Neuronal stem cell (in vitro differentiated cells): ENCODE data around the gene UBL3.
A peak's percentile ranks its signal among the peaks of the same experiment; 100 is the strongest.

Experiments used
- DNase-seq: peaks from one replicate; pipeline ENCODE4 v3.0.0-alpha.2; 2013; ENCODE audit warnings: low spot score
- H2AFZ ChIP-seq: one replicate; pipeline ENCODE4 v1.6.1; 2013; ENCODE audit warnings: mild to moderate bottlenecking, low read length, inconsistent platforms
- H2AK5ac ChIP-seq: 2 replicates; pipeline ENCODE4 v1.6.1; 2013; ENCODE audit warnings: low read depth, mild to moderate bottlenecking, inconsistent platforms, low read length, moderate library complexity, mixed read lengths
- H2BK120ac ChIP-seq: 2 replicates; pipeline ENCODE4 v1.6.1; 2013; ENCODE audit warnings: low read depth, mild to moderate bottlenecking, inconsistent platforms, low read length, moderate library complexity, mixed read lengths
- H2BK12ac ChIP-seq: one replicate; pipeline ENCODE4 v1.6.1; 2013; ENCODE audit warnings: low read length, inconsistent platforms
- H2BK15ac ChIP-seq: 2 replicates; pipeline ENCODE4 v1.6.1; 2013; ENCODE audit warnings: mild to moderate bottlenecking, low read length, inconsistent platforms, mixed read lengths
- H2BK5ac ChIP-seq: one replicate; pipeline ENCODE4 v1.6.1; 2013; ENCODE audit warnings: inconsistent platforms, mild to moderate bottlenecking, low read length, moderate library complexity
- H3K14ac ChIP-seq: one replicate; pipeline ENCODE4 v1.6.1; 2013; ENCODE audit warnings: low read length, inconsistent platforms
- H3K18ac ChIP-seq: 2 replicates; pipeline ENCODE4 v1.6.1; 2013; ENCODE audit warnings: low read length, inconsistent platforms
- H3K23ac ChIP-seq: 2 replicates; pipeline ENCODE4 v1.6.1; 2013; ENCODE audit warnings: low read depth, mild to moderate bottlenecking, mixed read lengths, low read length, inconsistent platforms; ENCODE audit not compliant: poor library complexity
- H3K27ac ChIP-seq: replicated peaks from 3 replicates; pipeline ENCODE4 v1.5.1; 2013; ENCODE audit warnings: low read length, inconsistent platforms
- H3K27me3 ChIP-seq, 3 experiments: 2 replicates each; pipeline ENCODE4 v1.6.1; 2013; ENCODE audit warnings: low read length in 3 of 3, mild to moderate bottlenecking in 2 of 3, inconsistent platforms in 1 of 3, low read depth in 1 of 3, mixed read lengths in 1 of 3, moderate library complexity in 1 of 3; ENCODE audit not compliant: control insufficient read depth in 3 of 3, insufficient read depth in 3 of 3
- H3K36me3 ChIP-seq, 2 donors: replicated peaks in 1 of 2; 2 replicates each; pipeline ENCODE4 v1.6.1; 2013; ENCODE audit warnings: low read length in 2 of 2; ENCODE audit not compliant: control insufficient read depth in 2 of 2, insufficient read depth in 2 of 2
- H3K4ac ChIP-seq: 2 replicates; pipeline ENCODE4 v1.6.1; 2013; ENCODE audit warnings: inconsistent platforms, mild to moderate bottlenecking, low read length, moderate library complexity
- H3K4me1 ChIP-seq, 2 donors: 1 replicate in 1 of 2; 2 replicates in 1 of 2; pipeline ENCODE4 v1.6.1; 2013; ENCODE audit warnings: low read length in 2 of 2, low read depth in 1 of 2; ENCODE audit not compliant: control insufficient read depth in 2 of 2, insufficient read depth in 1 of 2
- H3K4me2 ChIP-seq: one replicate; pipeline ENCODE4 v1.6.1; 2013; ENCODE audit warnings: mild to moderate bottlenecking, low read length, inconsistent platforms; ENCODE audit not compliant: insufficient read depth, poor library complexity, severe bottlenecking
- H3K4me3 ChIP-seq, 2 donors: 2 replicates each; pipeline ENCODE4 v1.5.1; 2013; ENCODE audit warnings: low read length in 2 of 2, mild to moderate bottlenecking in 2 of 2, inconsistent platforms in 1 of 2, moderate library complexity in 1 of 2
- H3K79me1 ChIP-seq: one replicate; pipeline ENCODE4 v1.6.1; 2013; ENCODE audit warnings: low read depth, mild to moderate bottlenecking, inconsistent platforms, low read length, moderate library complexity
- H3K9ac ChIP-seq: one replicate; pipeline ENCODE4 v1.6.1; 2013; ENCODE audit warnings: mild to moderate bottlenecking, low read depth, low read length, inconsistent platforms; ENCODE audit not compliant: poor library complexity
- H3K9me3 ChIP-seq, 2 donors: replicated peaks in 1 of 2; 2 replicates each; pipeline versions ENCODE3 to v1.6.1; 2013; ENCODE audit warnings: low read length in 2 of 2, mild to moderate bottlenecking in 2 of 2, inconsistent platforms in 1 of 2, low read depth in 1 of 2, mixed read lengths in 1 of 2, moderate library complexity in 1 of 2; ENCODE audit not compliant: control insufficient read depth in 2 of 2, insufficient read depth in 1 of 2
- H4K8ac ChIP-seq: one replicate; pipeline ENCODE4 v1.6.1; 2013; ENCODE audit warnings: low read depth, mild to moderate bottlenecking, inconsistent platforms, low read length, moderate library complexity
- H4K91ac ChIP-seq: one replicate; pipeline ENCODE4 v1.6.1; 2013; ENCODE audit warnings: low read length, low read depth, mild to moderate bottlenecking, inconsistent platforms; ENCODE audit not compliant: poor library complexity
- WGBS, 2 donors: extraction: QIAGEN DNeasy Blood & Tissue Kit; methylation state at CpG; one replicate each; pipeline ENCODE4 v1.1.7; 2013; ENCODE audit warnings: missing lambda C conversion rate in 2 of 2, mixed read lengths in 1 of 2; ENCODE audit not compliant: insufficient read length in 2 of 2, insufficient replicate concordance in 1 of 2; ENCODE audit errors: extremely low coverage in 2 of 2; 5-methylcytosine and 5-hydroxymethylcytosine counted together

Gene UBL3

GRCh38 chr13:29886446-29886845 is 36.0 kb upstream of the UBL3 start:
- H2BK5ac ChIP-seq: no peak overlapping the region
- H2BK15ac ChIP-seq: no peak overlapping the region
- no peak overlapping the region for H4K8ac ChIP-seq
- no peaks in the 10 kb centered on the region for H3K79me1 ChIP-seq
- H3K9me3 ChIP-seq: no peaks in the 10 kb centered on the region
- H3K27me3 ChIP-seq: no peaks in the 10 kb centered on the region
- H3K23ac ChIP-seq: no peak overlapping the region
- no peak overlapping the region for H3K4ac ChIP-seq
- no peak overlapping the region for H3K9ac ChIP-seq
- no peaks in the 10 kb centered on the region for H3K36me3 ChIP-seq
- H3K4me3 ChIP-seq: no peak overlapping the region
- H3K27ac ChIP-seq: no peak overlapping the region
- H3K18ac ChIP-seq: peak overlapping the region; percentile 66
- H3K4me2 ChIP-seq: no peak overlapping the region
- no CpG with 5 or more reads among the region's 8 CpGs for WGBS, 2 donors
- peaks cover 21 to 26% of the 10 kb centered on the region in 2 donors for H3K4me1 ChIP-seq
- no peak overlapping the region for H2AK5ac ChIP-seq
- H2AFZ ChIP-seq: no peak overlapping the region
- no peak overlapping the region for H3K14ac ChIP-seq
- no peak overlapping the region for H4K91ac ChIP-seq
- no peak overlapping the region for H2BK120ac ChIP-seq
- no peak for DNase-seq
- H2BK12ac ChIP-seq: no peak overlapping the region

GRCh38 chr13:29885989-29886388 is 35.6 kb upstream of the UBL3 start:
- Histone ChIP-seq H4K8ac (no peak overlapping the region), H2AK5ac (no peak overlapping the region), H3K27me3 (no peaks in the 10 kb centered on the region), H3K23ac (no peak overlapping the region), H3K4me3 (no peak overlapping the region), H2BK5ac (no peak overlapping the region), H3K4me2 (no peak overlapping the region), H3K4me1 (peaks cover 21 to 26% of the 10 kb centered on the region in 2 donors), H3K9ac (no peak overlapping the region), H3K18ac (no peak overlapping the region), H3K79me1 (no peaks in the 10 kb centered on the region), H2AFZ (no peak overlapping the region), H2BK120ac (no peak overlapping the region), H2BK15ac (no peak overlapping the region), H2BK12ac (no peak overlapping the region), H3K9me3 (no peaks in the 10 kb centered on the region), H3K4ac (no peak overlapping the region), H3K27ac (no peak overlapping the region), H4K91ac (no peak overlapping the region), H3K14ac (no peak overlapping the region), H3K36me3 (no peaks in the 10 kb centered on the region)
- WGBS, 2 donors: no CpG with 5 or more reads among the region's 1 CpG
- no peak for DNase-seq

- WGBS, 2 donors: no CpG with 5 or more reads among the region's 7 CpGs
- no peaks in the 10 kb centered on the region for H3K79me1 ChIP-seq
- no peak overlapping the region for H2AK5ac ChIP-seq
- H2BK15ac ChIP-seq: no peak overlapping the region
- no peaks in the 10 kb centered on the region for H3K9me3 ChIP-seq
- H2BK5ac ChIP-seq: no peak overlapping the region
- H3K23ac ChIP-seq: no peak overlapping the region
- no peak overlapping the region for H3K4me2 ChIP-seq
- peak overlapping the region; percentile 75 for H3K27ac ChIP-seq
- H3K36me3 ChIP-seq: no peaks in the 10 kb centered on the region
- no peak overlapping the region for H2BK12ac ChIP-seq
- H2AFZ ChIP-seq: peak overlapping the region; percentile 62
- H3K14ac ChIP-seq: no peak overlapping the region
- peaks cover 21 to 26% of the 10 kb centered on the region in 2 donors for H3K4me1 ChIP-seq
- no peak overlapping the region for H3K18ac ChIP-seq
- no peak overlapping the region for H2BK120ac ChIP-seq
- no peak overlapping the region for H4K8ac ChIP-seq
- DNase-seq: peak; percentile 53
- no peak overlapping the region for H3K9ac ChIP-seq
- no peak overlapping the region for H3K4me3 ChIP-seq
- H3K27me3 ChIP-seq: no peaks in the 10 kb centered on the region
- no peak overlapping the region for H4K91ac ChIP-seq
- no peak overlapping the region for H3K4ac ChIP-seq
Observed at GRCh38 chr13:29884671-29885430, 34.4 kb upstream of the UBL3 start.

DNA sequence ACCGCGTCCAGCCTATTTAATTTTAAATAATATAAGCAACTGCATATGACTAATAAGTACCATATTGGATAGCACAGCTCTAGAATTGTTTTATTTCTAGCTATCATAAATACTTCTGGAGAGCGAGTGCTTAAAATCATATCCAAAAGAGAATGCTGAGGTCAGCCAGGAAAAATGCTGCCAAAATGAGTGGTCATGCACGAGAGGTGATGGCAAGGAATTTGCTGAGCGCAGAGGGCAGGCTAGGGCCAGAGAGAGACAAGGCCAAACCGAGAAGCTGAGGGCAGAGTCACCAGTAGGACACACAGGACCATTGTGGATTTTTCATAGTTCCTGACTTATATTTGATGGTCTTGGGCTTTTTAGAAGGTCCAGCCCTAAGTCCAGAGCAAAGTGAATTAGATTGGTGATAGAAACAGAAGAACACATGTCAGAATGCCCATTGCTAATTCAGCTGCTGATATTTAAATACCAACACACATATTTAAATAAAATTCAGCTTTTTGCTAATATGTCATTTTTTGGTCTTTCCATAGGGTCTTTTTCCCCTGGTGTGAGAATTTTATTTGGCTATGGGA is 33.6 kb upstream of the UBL3 start:
- Histone ChIP-seq H3K27ac (peak overlapping the region; percentile 62), H3K79me1 (no peaks in the 10 kb centered on the region), H3K9ac (no peak overlapping the region), H4K8ac (no peak overlapping the region), H2BK120ac (no peak overlapping the region), H3K23ac (no peak overlapping the region), H3K36me3 (no peaks in the 10 kb centered on the region), H3K4me1 (peaks cover 21 to 25% of the 10 kb centered on the region in 2 donors), H2BK12ac (no peak overlapping the region), H3K27me3 (no peaks in the 10 kb centered on the region), H2AFZ (no peak overlapping the region), H3K4me2 (no peak overlapping the region), H2BK15ac (no peak overlapping the region), H2AK5ac (no peak overlapping the region), H3K4ac (no peak overlapping the region), H3K14ac (no peak overlapping the region), H2BK5ac (no peak overlapping the region), H3K9me3 (no peaks in the 10 kb centered on the region), H3K18ac (peak overlapping the region; percentile 6), H3K4me3 (no peak overlapping the region), H4K91ac (no peak overlapping the region)
- WGBS, 2 donors: no CpG with 5 or more reads among the region's 6 CpGs
- no peak for DNase-seq
